CD4-positive, alpha-beta memory T cell (primary cell): ENCODE data around the gene TPT1. TPM values are rescaled to one million over a fixed set of nuclear protein-coding genes. Genes with fewer than 3 reads are reported as not detected.
A peak's percentile ranks its signal among the peaks of the same experiment; 100 is the strongest.

Source experiments
- CTCF ChIA-PET: fragments of 350-600 bp; sonication (Branson Sonifier 250); formaldehyde crosslinking; loops from one replicate; lab custom pipeline; 2021; ENCODE audit warnings: inconsistent platforms; ENCODE audit not compliant: partially characterized antibody; lab: Charles Lee
- POLR2A ChIA-PET: fragments of 350-600 bp; sonication (Branson Sonifier 250); formaldehyde crosslinking; loops from one replicate; lab custom pipeline; 2021; ENCODE audit not compliant: partially characterized antibody; lab: Charles Lee
- DNase-seq, 5 donors: peaks; one replicate each; pipeline versions ENCODE4 v3.0.0 to v3.0.0-alpha.2; 2020 to 2022; ENCODE audit warnings: mixed read lengths in 1 of 5
- H3K27ac ChIP-seq: one replicate; pipeline ENCODE4 v1.7.0; 2013; ENCODE audit warnings: low read depth, low read length
- H3K27me3 ChIP-seq: 2 replicates; pipeline ENCODE4 v1.7.0; 2013; ENCODE audit warnings: mild to moderate bottlenecking, low read length, moderate library complexity; ENCODE audit not compliant: insufficient read depth
- H3K36me3 ChIP-seq: 2 replicates; pipeline ENCODE4 v1.7.0; 2013; ENCODE audit warnings: mild to moderate bottlenecking, low read length, moderate library complexity; ENCODE audit not compliant: insufficient read depth
- H3K4me1 ChIP-seq: 2 replicates; pipeline ENCODE4 v1.7.0; 2013; ENCODE audit warnings: mild to moderate bottlenecking, low read length, moderate library complexity; ENCODE audit not compliant: insufficient read depth
- H3K4me3 ChIP-seq, 2 donors: one replicate each; pipeline ENCODE4 v1.7.0; 2013; ENCODE audit warnings: low read length in 2 of 2, mild to moderate bottlenecking in 1 of 2
- H3K9me3 ChIP-seq, 2 donors: one replicate each; pipeline ENCODE4 v1.7.0; 2013; ENCODE audit warnings: low read length in 2 of 2, control low read depth in 1 of 2; ENCODE audit not compliant: control insufficient read depth in 1 of 2
- H3K27ac Mint-ChIP-seq, 7 donors: one replicate each; pipeline ENCODE4 v1.8.0; 2020 to 2021; ENCODE audit warnings: mixed read lengths in 7 of 7, mild to moderate bottlenecking in 6 of 7, inconsistent platforms in 3 of 7, moderate library complexity in 3 of 7
- H3K27me3 Mint-ChIP-seq, 2 donors: one replicate each; pipeline ENCODE4 v1.8.0; 2020 to 2021; ENCODE audit warnings: mixed read lengths in 2 of 2
- H3K36me3 Mint-ChIP-seq, 2 donors: one replicate each; pipeline ENCODE4 v1.8.0; 2020 to 2021; ENCODE audit warnings: mixed read lengths in 2 of 2, inconsistent platforms in 1 of 2, mild to moderate bottlenecking in 1 of 2
- H3K4me1 Mint-ChIP-seq, 4 donors: one replicate each; pipeline ENCODE4 v1.8.0; 2020 to 2021; ENCODE audit warnings: mixed read lengths in 4 of 4, mild to moderate bottlenecking in 1 of 4
- H3K4me3 Mint-ChIP-seq, 8 donors: one replicate each; pipeline ENCODE4 v1.8.0; 2020 to 2021; ENCODE audit warnings: mixed read lengths in 8 of 8, mild to moderate bottlenecking in 7 of 8, moderate library complexity in 6 of 8, inconsistent platforms in 3 of 8
- H3K9me3 Mint-ChIP-seq, 8 donors: one replicate each; pipeline ENCODE4 v1.8.0; 2020 to 2021; ENCODE audit warnings: mixed read lengths in 8 of 8, mild to moderate bottlenecking in 5 of 8, inconsistent platforms in 3 of 8, moderate library complexity in 1 of 8
- intact Hi-C: fragments of 100-400 bp; cut with micrococcal nuclease; formaldehyde crosslinking; loops from one replicate; pipeline ENCODE4 v1.15.1; 2023
- polyA plus RNA-seq, 2 donors: library from polyadenylated mRNA; unstranded; fragments of 300-500 nt; fragmentation: Illumina TruSeq; gene quantifications; one replicate each; pipeline ENCODE4 v1.2.3, GENCODE V29; 2021
- total RNA-seq, 2 experiments: library from RNA; stranded (reverse); gene quantifications; one replicate each; pipeline ENCODE4 v1.2.3, GENCODE V29; 2021

The TPT1 gene
- total and polyA plus RNA-seq, 4 experiments from 2014 or later, result 2,372 to 11,080 (median 7,185) TPM

GRCh38 chr13:45303866-45304265 lies 37.1 kb downstream of the TPT1 start:
- no peak overlapping the region for H3K4me3 ChIP-seq
- no peak for DNase-seq
- intact Hi-C loops, result loop anchor here (10.0 kb wide), 1 partner anchor 819 kb away; no protein-coding TSS in a partner anchor
- Mint-ChIP-seq H3K9me3 (no peaks in the 10 kb centered on the region), H3K27me3 (peaks cover 4 to 5% of the 10 kb centered on the region in 2 donors), H3K4me1 (peaks cover 3 to 12% (median 7%) of the 10 kb centered on the region in 4 donors), H3K27ac (peak overlapping the region in 1 of 7 donors; percentile 79), H3K36me3 (no peaks in the 10 kb centered on the region), H3K4me3 (no peak overlapping the region)
- ChIA-PET POLR2A (interaction anchor here (1.2 kb wide), 1 partner anchor 38 kb away, joined by 3 read pairs; the partner anchor contains the start of gene TPT1), CTCF (interaction anchor here (1.2 to 9.7 kb wide), 2 partner anchors 68 to 257 kb away, joined by 4 to 146 read pairs; no protein-coding TSS in a partner anchor)
- peaks cover 3% of the 10 kb centered on the region for H3K4me1 ChIP-seq
- no peaks in the 10 kb centered on the region for H3K9me3 ChIP-seq
- H3K27ac ChIP-seq, result no peak overlapping the region
- no peaks in the 10 kb centered on the region for H3K36me3 ChIP-seq
- no peaks in the 10 kb centered on the region for H3K27me3 ChIP-seq

GRCh38 chr13:45303026-45303425 lies 38.0 kb downstream of the TPT1 start:
- ChIA-PET POLR2A (interaction anchor here (1.4 kb wide), 1 partner anchor 9 kb away, joined by 3 read pairs; no protein-coding TSS in a partner anchor), CTCF (interaction anchor here (0.9 to 9.7 kb wide), 6 partner anchors 10 to 256 kb away, joined by 4 to 146 read pairs (median 4); no protein-coding TSS in a partner anchor)
- Mint-ChIP-seq H3K27ac (peak overlapping the region in 1 of 7 donors; percentile 21), H3K36me3 (no peaks in the 10 kb centered on the region), H3K9me3 (no peaks in the 10 kb centered on the region), H3K4me1 (peaks cover 8 to 18% (median 14%) of the 10 kb centered on the region in 4 donors), H3K27me3 (peaks cover 4 to 5% of the 10 kb centered on the region in 2 donors), H3K4me3 (no peak overlapping the region)
- Histone ChIP-seq H3K9me3 (no peaks in the 10 kb centered on the region), H3K4me3 (no peak overlapping the region), H3K4me1 (peaks cover 12% of the 10 kb centered on the region), H3K27ac (no peak overlapping the region), H3K27me3 (no peaks in the 10 kb centered on the region), H3K36me3 (no peaks in the 10 kb centered on the region)
- intact Hi-C loops, result loop anchor here (10.0 kb wide), 1 partner anchor 818 kb away; no protein-coding TSS in a partner anchor
- DNase-seq, result no peak

- no peak for DNase-seq
- no peaks in the 10 kb centered on the region for H3K27me3 ChIP-seq
- no peaks in the 10 kb centered on the region for H3K36me3 Mint-ChIP-seq
- H3K36me3 ChIP-seq, result no peaks in the 10 kb centered on the region
- no peaks in the 10 kb centered on the region for H3K9me3 ChIP-seq
- POLR2A ChIA-PET, result interaction anchor here (1.4 kb wide), 1 partner anchor 9 kb away, joined by 3 read pairs; no protein-coding TSS in a partner anchor
- intact Hi-C loops, result loop anchor here (10.0 kb wide), 1 partner anchor 818 kb away; no protein-coding TSS in a partner anchor
- H3K27ac ChIP-seq, result no peak overlapping the region
- peaks cover 17% of the 10 kb centered on the region for H3K4me1 ChIP-seq
- H3K4me3 Mint-ChIP-seq, result no peak overlapping the region
- no peak overlapping the region for H3K4me3 ChIP-seq
- CTCF ChIA-PET, result interaction anchor here (0.9 to 9.7 kb wide), 6 partner anchors 8 to 255 kb away, joined by 4 to 146 read pairs (median 4); no protein-coding TSS in a partner anchor
- H3K27me3 Mint-ChIP-seq, result peaks cover 4 to 5% of the 10 kb centered on the region in 2 donors
- no peaks in the 10 kb centered on the region for H3K9me3 Mint-ChIP-seq
- H3K4me1 Mint-ChIP-seq, result peaks cover 13 to 24% (median 19%) of the 10 kb centered on the region in 4 donors
- H3K27ac Mint-ChIP-seq, result peak overlapping the region in 1 of 7 donors; percentile 21
These were observed 38.5 kb downstream of the TPT1 start for GRCh38 chr13:45302507-45302906.

GRCh38 chr13:45301263-45301662 lies 39.7 kb downstream of the TPT1 start:
- no peak for DNase-seq
- H3K27me3 ChIP-seq, result no peaks in the 10 kb centered on the region
- peaks cover 4% of the 10 kb centered on the region in 2 donors for H3K27me3 Mint-ChIP-seq
- no peak overlapping the region for H3K4me3 ChIP-seq
- intact Hi-C loops, result loop anchor here (10.0 kb wide), 1 partner anchor 816 kb away; no protein-coding TSS in a partner anchor
- no peaks in the 10 kb centered on the region for H3K36me3 ChIP-seq
- no peak overlapping the region for H3K27ac ChIP-seq
- no peaks in the 10 kb centered on the region for H3K9me3 Mint-ChIP-seq
- CTCF ChIA-PET, result interaction anchor here (1.3 to 9.7 kb wide), 3 partner anchors 9 to 254 kb away, joined by 4 to 146 read pairs (median 4); no protein-coding TSS in a partner anchor
- H3K4me1 ChIP-seq, result peaks cover 29% of the 10 kb centered on the region
- H3K4me3 Mint-ChIP-seq, result no peak overlapping the region
- POLR2A ChIA-PET, result no interaction called here
- no peaks in the 10 kb centered on the region for H3K36me3 Mint-ChIP-seq
- no peaks in the 10 kb centered on the region for H3K9me3 ChIP-seq
- H3K4me1 Mint-ChIP-seq, result peaks cover 21 to 36% (median 28%) of the 10 kb centered on the region in 4 donors
- H3K27ac Mint-ChIP-seq, result no peak overlapping the region

- H3K36me3 Mint-ChIP-seq, result no peaks in the 10 kb centered on the region
- peaks cover 29 to 44% (median 35%) of the 10 kb centered on the region in 4 donors for H3K4me1 Mint-ChIP-seq
- no peak for DNase-seq
- peak overlapping the region in 2 of 7 donors; percentile 2 to 31 for H3K27ac Mint-ChIP-seq
- no peak overlapping the region for H3K4me3 ChIP-seq
- H3K27ac ChIP-seq, result no peak overlapping the region
- H3K27me3 Mint-ChIP-seq, result peaks cover 4% of the 10 kb centered on the region in 2 donors
- no peaks in the 10 kb centered on the region for H3K9me3 ChIP-seq
- H3K4me3 Mint-ChIP-seq, result no peak overlapping the region
- peaks cover 37% of the 10 kb centered on the region for H3K4me1 ChIP-seq
- intact Hi-C loops, result loop anchor here (10.0 kb wide), 1 partner anchor 816 kb away; no protein-coding TSS in a partner anchor
- CTCF ChIA-PET, result interaction anchor here (4.2 to 5.2 kb wide), 2 partner anchors 8 to 254 kb away, joined by 28 to 43 read pairs; no protein-coding TSS in a partner anchor
- H3K9me3 Mint-ChIP-seq, result no peaks in the 10 kb centered on the region
- POLR2A ChIA-PET, result no interaction called here
- no peaks in the 10 kb centered on the region for H3K36me3 ChIP-seq
- H3K27me3 ChIP-seq, result no peaks in the 10 kb centered on the region
These were observed 40.6 kb downstream of the TPT1 start for GRCh38 chr13:45300190-45300985.

GRCh38 chr13:45299194-45299593 lies 41.8 kb downstream of the TPT1 start:
- Mint-ChIP-seq H3K27ac (peak overlapping the region in 5 of 7 donors; percentile 8 to 79 (median 69)), H3K4me3 (peak overlapping the region in 1 of 8 donors; percentile 12), H3K4me1 (peaks cover 31 to 50% (median 39%) of the 10 kb centered on the region in 4 donors), H3K27me3 (peaks cover 1 to 4% of the 10 kb centered on the region in 2 donors), H3K36me3 (no peaks in the 10 kb centered on the region), H3K9me3 (no peaks in the 10 kb centered on the region)
- H3K4me1 ChIP-seq, result peaks cover 40% of the 10 kb centered on the region
- H3K36me3 ChIP-seq, result no peaks in the 10 kb centered on the region
- no peak overlapping the region for H3K4me3 ChIP-seq
- no peak for DNase-seq
- ChIA-PET CTCF (interaction anchor here (4.2 to 5.2 kb wide), 2 partner anchors 9 to 253 kb away, joined by 28 to 43 read pairs; no protein-coding TSS in a partner anchor), POLR2A (interaction anchor here (2.3 kb wide), 1 partner anchor 42 kb away, joined by 13 read pairs; the partner anchor contains the start of gene TPT1)
- no peaks in the 10 kb centered on the region for H3K9me3 ChIP-seq
- no peaks in the 10 kb centered on the region for H3K27me3 ChIP-seq
- H3K27ac ChIP-seq, result no peak overlapping the region
- intact Hi-C loops, result no loop called here
